ENCODE measurements around the gene PROS1.

DNA sequence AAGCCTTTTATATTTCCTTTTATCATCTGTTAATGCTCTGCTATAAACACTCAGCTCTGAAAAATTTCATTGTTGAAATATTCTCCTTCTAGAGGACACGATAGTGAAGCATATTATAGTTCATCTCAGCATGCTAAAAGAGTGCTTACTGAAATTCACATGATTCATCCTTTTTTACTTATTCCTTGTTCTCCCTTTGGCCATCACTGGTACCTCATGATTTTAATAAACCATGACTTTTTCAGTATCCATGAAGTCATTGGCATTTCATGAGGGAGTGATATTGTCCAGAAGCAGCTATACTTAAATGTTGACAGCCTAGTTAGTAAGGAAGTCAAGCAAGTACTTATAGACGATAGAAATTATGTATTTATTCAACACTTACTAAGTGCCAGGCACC lies 112.7 kb downstream of the PROS1 start:
- TF ChIP-seq POLR2AphosphoS5 (IDR thresholded peaks at IDR 0.05; ENCODE audit: borderline replicate concordance, low read depth, low read length) (no peak), EZH2 (IDR thresholded peaks at IDR 0.05) (no peak), FOXP2 (optimal IDR thresholded peaks at IDR 0.05; ENCODE audit: control extremely low read depth, extremely low read length, insufficient read depth) (no peak)
